NCI-H748 (cell line): ENCODE measurements around the gene KLHL29.
"Not testable (repeated sequence)": the region's sequence is repeated elsewhere in the genome, so short reads cannot be mapped to it uniquely, and the experiment has no call there.

Experiments used
- DNase-seq: peaks from one replicate; lab custom pipeline; 2025; ENCODE audit not compliant: unreplicated experiment; lab: John Stamatoyannopoulos, UW

Gene KLHL29

DNA sequence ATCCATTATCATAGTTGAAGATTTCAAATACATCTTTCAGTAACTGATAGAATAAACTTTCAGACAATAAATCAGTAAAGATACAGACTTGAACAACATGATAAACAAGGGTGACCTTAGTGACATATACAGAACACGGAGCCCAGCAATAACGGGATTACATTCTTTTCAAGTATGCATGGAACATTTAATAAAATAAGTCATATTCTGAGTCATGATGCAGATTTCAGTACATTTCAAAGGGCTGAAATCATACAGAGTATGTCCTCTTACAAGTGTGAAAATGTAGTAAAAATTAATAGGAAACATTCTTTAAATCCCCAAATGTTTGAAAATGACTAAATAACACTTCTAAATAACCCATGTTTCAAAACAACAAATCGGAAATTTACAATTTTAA lies 17.2 kb upstream of the KLHL29 start:
- DNase-seq = no peak

DNA sequence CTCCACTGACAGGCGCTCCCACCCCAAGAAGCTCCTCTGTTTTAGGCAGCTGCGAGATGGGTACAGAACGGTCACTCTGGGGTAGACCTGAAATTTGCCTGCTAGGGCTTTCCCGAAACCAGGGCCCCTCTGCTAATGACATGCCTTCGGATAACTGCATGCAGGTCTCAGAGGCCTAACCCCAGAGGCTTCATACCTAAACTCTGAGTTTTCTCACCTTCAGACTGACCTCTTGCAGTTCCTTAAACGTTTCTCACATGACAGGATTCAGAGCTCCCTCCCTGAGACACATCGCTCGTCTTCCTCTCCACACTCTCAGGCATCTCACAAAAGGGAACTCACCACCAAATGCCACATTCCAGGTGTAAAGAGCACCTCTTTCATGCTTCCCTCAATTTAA lies 11.3 kb upstream of the KLHL29 start:
- DNase-seq = no peak

DNA sequence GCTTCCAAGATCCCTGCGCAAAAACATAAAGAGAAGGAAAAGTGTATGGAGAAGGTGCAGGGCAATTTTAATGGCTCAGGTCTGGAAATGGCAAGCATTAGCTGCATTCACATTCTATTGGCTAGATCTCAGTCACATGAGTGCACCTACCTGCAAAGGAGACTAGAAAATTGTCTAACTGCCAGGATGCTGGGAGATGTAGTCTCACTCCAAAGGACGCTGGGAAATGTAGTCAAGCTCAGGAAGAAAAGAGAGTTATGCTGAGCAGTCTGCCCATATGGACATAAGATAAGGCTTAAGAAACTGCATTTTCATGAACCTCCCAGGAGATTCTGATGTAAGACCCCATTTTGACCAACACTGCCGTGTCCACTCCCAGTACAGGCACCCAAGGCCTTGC lies 9.5 kb upstream of the KLHL29 start:
- DNase-seq = peak; percentile 50

DNA sequence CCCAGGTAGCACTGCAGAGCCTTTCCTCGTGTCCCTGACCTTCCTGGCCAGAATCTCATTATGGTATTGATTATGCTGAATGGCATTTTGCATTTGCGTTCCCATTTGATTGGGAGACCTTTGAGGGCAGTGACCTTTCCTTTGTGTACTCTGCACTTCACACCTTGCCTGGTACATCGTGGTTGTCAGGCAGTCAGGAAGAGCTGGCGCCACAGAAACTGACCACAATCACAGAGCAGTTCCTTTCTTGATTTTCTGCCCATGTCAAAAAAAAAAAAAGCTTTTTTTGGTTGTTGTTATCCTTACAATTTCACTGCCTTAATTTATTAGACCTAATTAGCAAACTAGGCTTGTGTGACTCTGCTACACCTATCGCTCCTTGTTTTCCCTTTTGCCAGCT lies 8.9 kb upstream of the KLHL29 start:
- DNase-seq = no peak

DNA sequence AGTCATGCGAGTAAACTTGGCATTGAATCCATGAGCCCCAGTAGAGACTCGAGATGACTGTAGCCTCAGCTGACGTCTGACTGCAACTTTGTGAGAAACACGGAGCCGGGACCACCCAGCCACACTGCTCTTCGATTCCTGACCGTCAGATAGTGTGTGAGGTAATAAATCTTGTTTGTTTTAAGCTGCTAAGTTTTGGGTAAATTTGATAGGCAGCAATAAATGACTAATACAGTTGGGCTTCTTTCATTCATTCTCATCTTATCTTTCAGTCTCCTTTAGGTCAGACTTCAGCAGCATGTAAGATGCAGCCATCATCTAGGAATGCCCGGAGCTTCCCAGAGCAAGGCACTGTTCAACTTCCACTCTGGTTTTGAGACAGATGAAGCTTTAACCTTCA lies 8.0 kb upstream of the KLHL29 start:
- DNase-seq = no peak

DNA sequence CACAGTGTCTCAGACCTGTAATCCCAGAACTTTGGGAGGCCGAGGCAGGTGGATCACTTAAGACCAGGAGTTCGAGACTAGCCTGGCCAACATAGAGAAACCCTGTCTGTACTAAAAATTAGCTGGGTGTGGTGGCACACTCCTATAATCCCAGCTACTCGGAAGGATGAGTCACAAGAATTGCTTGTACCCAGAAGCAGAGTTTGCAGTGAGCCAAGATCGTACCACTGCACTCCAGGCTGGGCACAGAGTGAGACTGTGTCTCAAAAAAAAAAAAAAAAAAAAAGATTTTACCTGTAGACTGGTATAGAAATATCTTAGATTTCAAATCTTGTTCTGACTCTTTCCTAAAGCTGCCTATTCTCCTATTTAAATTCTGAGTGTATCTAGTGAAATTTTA lies 7.2 kb upstream of the KLHL29 start:
- no peak for DNase-seq

DNA sequence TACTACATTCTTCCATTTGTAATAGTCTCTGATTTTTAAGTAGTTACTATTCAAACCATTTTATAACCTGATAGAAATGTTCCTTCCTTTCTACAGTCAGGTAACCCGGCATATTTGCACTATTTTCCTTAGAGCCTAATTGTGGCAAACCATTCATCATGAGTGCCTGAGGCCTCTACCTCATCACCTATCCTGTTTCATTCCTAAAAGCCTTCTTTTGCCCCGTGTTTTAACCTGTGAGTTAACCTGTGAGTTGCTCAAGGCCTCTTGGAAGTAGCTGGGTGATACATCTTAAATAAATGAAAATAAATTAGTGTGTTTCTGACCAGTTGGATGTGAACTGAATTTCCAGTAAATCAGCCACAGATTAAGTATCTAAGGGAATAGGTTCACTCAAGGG lies 6.5 kb upstream of the KLHL29 start:
- DNase-seq = no peak

DNA sequence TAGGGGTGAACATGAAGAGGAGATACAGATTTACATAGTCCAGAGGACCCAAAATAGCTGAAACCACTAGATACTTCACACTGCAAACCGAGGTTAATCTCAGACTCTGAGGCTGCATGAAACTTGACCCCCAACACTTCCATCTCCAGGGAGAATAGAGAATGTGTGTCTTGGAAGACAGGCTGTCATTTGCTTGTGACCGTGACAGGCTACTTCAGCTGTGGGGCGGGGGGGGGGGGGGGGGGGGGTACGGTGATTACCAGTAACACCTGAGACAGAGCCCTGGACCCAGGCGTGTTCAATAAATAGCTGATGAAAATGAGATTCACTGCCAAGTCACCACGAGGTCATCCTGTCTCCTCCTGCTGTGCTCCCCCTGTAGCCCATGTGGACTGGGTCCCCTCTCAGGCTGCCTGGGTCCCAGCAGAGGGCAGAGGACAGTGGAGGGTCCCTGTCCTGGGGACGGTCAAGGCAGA lies 5.7 kb upstream of the KLHL29 start:
- DNase-seq = no peak

DNA sequence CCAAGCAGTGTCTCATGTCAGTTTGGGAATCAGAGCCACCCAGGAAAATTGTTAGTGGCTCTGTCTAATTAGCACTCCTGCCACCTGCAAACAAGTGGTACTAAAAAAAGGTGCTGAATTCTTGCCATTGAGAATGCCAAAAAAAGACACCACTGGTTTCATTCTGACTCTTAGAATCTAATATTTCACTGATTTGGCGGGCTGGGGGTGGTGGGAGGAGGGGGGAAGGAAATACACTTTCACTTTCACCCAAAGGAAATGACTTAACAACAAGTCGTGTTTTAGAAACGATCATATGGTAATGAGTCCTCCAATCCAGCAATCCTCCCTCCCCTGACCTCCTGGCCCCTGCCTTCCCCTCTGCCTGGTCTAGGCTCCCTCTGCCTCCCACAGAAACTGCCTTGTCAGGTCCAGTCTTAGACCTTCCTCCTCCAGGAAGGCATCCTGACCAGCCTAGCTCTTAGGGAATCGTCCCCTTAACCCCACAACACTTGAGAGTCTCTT lies 4.4 kb upstream of the KLHL29 start:
- DNase-seq = no peak

DNA sequence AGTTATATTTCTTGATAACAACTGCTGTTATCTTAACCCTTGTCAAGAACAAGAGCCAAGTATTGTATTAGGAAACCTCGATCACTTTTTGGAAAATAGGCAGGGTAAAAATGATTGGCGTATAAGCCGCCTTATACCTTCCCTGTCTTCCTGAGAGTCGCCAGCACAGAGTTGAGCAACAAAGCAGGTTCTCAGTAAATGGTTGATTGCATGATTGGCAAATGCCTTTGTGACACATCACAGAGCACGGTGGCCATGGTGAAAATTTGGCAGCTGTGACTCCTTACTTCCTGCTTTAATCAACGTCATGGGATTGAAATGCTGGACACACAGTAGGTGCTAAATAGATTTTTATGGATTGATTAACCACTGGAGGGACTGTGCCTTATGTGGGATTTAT lies 3.9 kb upstream of the KLHL29 start:
- DNase-seq = peak; percentile 76

DNA sequence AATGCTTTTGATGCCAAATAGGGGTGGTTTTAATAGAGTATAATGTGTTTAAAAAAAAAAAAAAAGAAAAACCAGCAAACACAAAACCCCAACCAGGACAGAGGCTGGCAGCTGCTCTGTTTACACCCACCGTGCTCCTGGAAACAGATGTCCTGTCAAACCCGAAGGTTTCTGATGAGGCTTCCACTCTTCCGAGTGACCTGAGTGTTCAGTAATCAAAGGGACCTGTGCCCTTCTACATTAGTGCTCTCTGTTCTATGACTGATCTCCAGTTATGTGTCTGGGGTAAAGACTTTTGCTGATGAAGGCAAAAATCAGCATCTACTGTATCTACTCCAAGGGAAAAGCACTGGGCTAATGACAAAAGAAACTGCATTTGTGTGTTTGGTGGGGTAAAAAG lies 3.5 kb upstream of the KLHL29 start:
- DNase-seq = peak; percentile 42

DNA sequence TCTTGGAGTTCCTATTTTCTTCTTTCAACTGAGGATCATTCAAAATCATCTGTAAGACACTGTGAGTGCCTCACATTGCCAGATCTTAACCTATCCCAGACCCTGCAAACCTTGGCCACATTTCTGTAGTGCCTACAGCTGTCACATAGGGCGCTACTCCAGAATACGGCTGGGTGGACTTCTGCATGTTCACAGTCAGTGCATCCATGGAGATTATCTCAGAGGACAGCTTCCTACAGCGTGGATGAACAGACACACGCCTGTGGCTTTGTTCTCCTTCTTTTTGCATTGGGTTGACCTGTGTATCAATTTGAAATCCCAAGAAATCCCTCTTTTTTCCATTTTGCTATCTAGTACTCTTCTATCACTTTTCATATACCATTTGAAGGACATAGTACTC lies 1.9 kb upstream of the KLHL29 start:
- DNase-seq = no peak

DNA sequence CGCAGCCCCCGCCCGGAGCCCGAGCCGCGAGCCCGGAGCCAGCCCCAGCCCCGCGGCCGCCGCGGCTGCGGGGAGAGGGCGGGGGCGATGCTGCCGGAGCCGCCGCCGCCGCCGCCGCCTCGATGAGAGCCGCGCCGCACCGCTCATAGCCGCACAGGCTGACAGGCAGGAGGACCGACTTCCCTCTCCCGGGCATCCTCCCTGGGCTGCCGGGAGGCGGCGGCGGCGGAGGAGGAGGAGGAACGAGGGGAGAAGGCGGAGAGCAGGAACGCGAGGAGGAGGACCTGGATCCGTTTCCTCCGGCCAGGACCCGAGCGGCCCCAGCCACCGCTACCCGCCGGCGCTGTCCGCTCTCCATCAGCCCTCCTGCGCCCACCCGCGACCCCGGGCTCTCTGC lies 370 bp downstream of the KLHL29 start:
- DNase-seq = peak; percentile 62

DNA sequence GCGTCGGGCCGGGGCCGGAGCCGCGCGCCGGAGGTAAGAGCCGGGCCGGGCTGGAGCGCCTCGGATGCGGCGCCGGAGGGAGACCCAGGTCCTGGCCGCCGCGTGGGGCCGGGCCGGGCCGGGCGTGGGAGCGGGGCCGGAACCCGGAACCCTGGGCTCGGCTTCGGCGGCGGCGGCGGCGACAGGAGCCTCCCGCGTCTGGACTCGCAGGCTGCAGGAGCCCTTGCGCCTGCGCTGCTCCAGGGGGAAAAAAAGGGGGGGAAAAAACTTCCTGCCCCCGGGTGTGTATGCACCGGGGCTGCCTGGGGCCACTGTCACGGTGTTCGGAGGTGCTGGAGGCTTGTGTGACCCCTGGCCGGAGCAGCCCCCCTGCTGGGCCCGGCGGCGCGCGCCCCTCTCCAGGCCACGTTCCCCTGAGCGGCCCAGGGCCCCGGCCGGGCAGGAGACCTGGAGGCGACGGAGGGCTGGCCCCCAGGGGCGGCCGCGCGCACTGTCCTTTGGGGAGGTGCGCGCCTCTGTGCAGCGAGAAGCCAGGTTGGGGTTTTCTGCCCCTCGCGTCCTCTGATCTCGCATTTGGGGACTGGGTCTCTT lies 864 bp downstream of the KLHL29 start:
- peak; percentile 58 for DNase-seq

DNA sequence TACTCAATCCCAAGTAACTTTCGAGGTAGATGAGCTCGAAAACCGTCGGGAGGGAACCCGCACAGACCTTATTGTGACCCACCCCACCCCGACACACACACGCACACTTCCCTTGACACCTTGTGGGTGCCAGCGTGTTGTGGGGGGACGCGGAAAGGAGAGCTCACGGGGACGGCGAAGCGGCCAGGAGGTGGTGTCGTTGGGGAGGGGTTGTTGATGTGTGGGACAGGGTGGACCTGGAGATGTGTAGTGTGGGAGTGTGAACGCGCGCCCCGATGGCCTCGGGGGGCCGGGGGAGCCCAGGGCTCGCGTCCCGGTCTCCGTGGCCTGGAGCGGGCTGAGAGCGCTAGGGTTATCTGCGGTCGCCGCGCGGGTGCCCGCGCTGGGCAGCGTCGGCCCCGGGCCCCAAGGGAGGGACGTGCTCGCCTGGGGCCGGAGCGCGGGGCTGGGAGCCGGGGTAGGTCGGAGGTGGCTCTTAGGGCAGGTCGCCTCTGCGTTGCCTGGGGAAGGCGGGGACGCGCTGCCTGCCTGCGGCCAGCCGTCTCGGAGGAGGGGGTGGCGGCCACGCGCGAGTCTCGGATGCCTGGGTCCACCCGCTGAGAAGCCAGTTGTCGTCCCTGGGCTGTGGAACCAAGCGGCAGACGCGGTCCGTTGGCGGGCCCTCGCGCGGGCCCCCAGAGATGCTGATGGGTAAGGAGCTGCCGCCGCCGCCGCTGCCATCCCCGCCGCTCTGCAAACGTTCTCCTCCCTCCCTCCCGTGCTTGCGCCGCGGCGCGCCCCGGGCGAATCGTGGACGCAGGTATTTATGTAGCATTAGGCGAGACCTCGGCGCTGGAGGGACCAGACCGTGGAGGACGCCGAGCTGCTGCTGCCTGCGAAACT lies 1.6 kb downstream of the KLHL29 start:
- peak; percentile 74 for DNase-seq

DNA sequence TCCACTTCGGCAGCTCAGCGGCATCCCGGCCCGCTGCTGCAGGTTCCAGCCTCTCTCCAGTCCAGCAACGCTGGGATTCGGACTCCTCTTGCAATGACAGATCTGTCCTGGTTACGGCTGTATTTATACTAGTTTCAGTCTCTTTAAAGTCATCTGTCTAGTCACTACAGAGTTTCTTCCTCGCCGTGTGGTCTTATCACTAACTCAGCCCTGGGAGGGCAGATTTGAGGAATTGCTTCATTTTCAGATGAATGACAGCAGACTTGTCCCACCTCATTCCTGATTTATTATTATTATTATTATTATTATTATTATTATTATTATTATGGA lies 2.2 kb downstream of the KLHL29 start:
- no peak for DNase-seq

DNA sequence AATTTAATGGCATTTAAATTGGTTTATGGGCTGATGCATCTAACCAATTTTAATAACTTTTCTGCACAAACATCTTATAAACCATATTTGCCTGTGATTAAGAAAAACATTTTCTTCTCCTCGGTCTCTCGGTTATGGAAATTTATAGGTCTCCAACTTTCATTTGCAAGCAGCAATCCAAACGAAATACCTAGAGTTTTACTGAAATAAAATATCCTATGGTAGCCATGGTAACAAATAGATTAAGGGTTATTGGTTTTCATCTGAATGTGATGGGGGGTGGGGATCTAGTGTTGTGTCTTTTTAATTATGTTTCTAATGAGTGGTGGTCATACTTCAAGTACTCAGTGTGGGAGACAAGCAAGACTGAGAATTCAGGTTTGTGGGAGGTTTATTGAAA lies 2.9 kb downstream of the KLHL29 start:
- DNase-seq = peak; percentile 39

DNA sequence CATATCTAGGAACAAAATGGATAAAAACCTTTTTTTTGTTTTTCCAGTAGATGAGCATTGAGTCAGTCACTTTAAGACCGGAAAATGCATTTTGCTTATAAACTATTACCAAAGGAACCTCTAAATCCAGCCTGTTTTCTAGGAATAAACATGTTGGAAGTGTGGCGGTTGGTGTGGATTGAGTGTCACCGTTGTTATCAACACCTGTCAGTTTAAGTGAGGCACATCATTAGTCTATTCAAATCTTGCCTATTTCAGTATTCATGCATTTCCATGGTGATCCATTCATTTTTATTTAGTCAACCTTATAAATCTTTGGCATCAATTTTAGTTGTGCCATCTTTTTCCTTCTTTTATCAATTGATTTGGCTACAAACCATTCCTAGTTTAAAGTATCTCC lies 3.3 kb downstream of the KLHL29 start:
- DNase-seq = peak; percentile 32

DNA sequence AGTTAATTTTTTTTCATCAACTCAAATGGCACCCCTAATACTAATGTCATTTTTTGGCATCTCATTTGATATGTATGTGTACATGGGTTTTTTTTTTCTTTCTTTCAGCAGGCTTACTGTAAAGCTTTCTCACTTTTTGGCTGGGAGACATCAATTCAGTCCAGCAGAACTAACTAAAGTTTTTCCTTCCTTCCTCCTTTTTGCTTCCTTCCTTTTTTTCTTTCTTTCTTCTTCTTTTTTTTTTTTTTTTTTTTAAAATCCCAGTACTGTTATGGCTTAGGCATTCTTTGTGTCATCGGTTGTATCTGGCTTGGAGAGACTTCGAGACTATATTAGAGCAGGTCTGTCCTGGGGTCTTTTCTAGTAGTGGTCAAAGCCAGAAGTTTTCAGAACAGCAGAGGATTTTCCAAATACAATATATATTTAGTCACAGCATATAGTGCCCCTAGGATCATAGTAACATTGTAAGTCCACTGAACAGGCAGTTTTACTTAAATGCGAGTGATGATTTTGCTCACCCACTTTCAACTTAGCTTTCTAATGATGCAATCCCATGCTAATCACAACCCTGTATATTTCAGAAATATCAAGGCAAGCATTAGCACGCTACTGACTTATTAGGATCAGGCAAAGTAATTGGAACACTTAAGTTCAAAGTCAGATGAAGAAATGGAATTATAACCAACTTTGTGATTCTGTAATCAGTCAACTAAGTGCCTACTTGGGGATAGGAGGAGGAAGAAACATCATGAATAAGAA lies 4.0 kb downstream of the KLHL29 start:
- DNase-seq = no peak

DNA sequence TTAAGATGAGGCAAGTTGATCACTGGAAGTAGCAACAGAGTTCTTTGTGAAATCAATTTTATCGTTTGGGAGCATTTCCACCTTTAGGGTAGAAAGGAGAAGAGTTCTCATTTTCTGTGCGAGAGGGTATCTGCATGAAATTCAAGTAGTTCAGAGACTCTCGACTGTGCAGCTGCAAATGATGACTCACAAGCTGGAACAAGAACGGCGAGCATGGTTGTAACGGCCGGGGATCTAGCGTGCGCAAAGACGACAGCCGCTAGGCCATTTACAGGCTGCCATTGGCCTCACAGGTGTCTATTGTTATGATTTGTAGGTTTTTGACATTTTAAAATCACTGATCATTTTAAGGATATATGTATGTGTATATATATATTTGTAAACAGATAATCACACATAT lies 5.2 kb downstream of the KLHL29 start:
- DNase-seq = no peak

DNA sequence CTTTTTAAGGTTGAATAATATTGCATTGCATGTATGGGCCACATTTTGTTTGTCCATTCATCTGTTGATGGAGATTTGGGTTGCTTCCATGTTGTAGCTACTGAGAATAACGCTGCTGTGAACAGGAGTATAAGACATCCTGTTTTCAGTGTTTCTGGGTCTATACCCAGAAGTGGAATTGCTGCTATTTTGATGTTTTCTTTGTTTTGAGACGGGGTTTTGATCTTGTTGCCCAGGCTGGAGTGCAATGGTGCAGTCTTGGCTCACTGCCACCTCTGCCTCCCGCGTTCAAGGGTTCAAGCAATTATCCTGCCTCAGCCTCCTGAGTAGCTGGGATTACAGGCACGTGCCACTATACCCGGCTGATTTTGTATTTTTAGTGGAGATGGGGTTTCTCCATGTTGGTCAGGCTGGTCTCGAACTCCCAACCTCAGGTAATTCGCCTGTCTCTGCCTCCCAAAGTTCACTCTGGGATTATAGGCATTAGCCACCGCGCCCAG lies 6.3 kb downstream of the KLHL29 start:
- DNase-seq = not testable (repeated sequence)

DNA sequence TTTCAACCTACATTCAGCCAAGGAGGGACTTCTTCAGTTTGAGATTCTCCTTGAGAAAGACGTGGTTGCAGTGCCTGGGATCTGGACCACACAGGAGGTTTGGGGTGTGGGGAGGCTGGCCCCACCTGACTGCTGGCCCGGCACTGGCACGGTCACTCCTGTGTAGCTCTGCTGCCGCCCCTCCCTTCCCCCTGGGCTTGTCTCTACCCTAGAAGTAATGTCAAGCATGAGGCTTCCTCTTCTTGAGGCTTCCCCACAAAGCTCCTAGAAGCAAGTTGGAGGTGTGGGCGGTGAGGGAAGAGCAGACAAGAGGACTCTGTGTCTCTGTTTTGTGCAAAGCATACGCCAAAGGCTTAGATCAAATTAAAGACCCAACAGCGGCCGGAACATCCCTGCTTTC lies 8.7 kb downstream of the KLHL29 start:
- no peak for DNase-seq
